GM21360 (cell line): ENCODE measurements around the gene NLN.
"Not testable (repeated sequence)": the region's sequence is repeated elsewhere in the genome, so short reads cannot be mapped to it uniquely, and the experiment has no call there.

Experiments
- ATAC-seq: cut with Tn5 transposase; IDR thresholded peaks from one replicate; pipeline ENCODE4 v1.9.1; 2021; ENCODE audit warnings: mild to moderate bottlenecking, moderate library complexity; ENCODE audit not compliant: unreplicated experiment

Gene NLN

GRCh38 chr5:65866837-65867521 lies 145.0 kb downstream of the NLN start:
- no peak for ATAC-seq

- ATAC-seq, result no peak
These were observed 145.7 kb downstream of the NLN start for GRCh38 chr5:65867542-65868195.

- ATAC-seq, result no peak
These were observed 146.5 kb downstream of the NLN start for GRCh38 chr5:65868509-65868908.

GRCh38 chr5:65871182-65871581 lies 149.2 kb downstream of the NLN start:
- ATAC-seq, result no peak

- not testable (repeated sequence) for ATAC-seq
These were observed 149.8 kb downstream of the NLN start for GRCh38 chr5:65871776-65872175.

- no peak for ATAC-seq
These were observed 151.3 kb downstream of the NLN start for GRCh38 chr5:65873181-65873750.

- no peak for ATAC-seq
These were observed 152.2 kb downstream of the NLN start for GRCh38 chr5:65874241-65874640.

GRCh38 chr5:65876496-65876895 lies 154.5 kb downstream of the NLN start:
- ATAC-seq, result no peak

- ATAC-seq, result no peak
These were observed 155.0 kb downstream of the NLN start for GRCh38 chr5:65876970-65877369.
